GM12878 (cell line): Measurements from ENCODE around the gene DAPK2. TPM values are rescaled to one million over a fixed set of nuclear protein-coding genes. Genes with fewer than 3 reads are reported as not detected.

ENCODE experiments used
- ATAC-seq: fragments of 200-7000 bp; cut with Tn5 transposase; 3 replicates; pipeline ENCODE4 v1.9.1; 2020; ENCODE audit warnings: mild to moderate bottlenecking, moderate library complexity
- BruUV-seq: library from RNA; stranded (reverse); fragments of 400-500 nt; replicated peaks from 2 replicates; lab custom pipeline; 2021; lab: Mats Ljungman, UMichigan
- CTCF ChIA-PET: fragments of 300-600 bp; sonication (Branson Sonifier 250); formaldehyde crosslinking; extraction: SDS; loops from one replicate; lab custom pipeline; 2021; ENCODE audit warnings: inconsistent platforms; lab: Yijun Ruan, JAX
- POLR2A ChIA-PET: fragments of 350-600 bp; formaldehyde crosslinking; extraction: SDS; loops from one replicate; lab custom pipeline; 2021; ENCODE audit warnings: inconsistent platforms; lab: Charles Lee
- RAD21 ChIA-PET: fragments of 300-600 bp; sonication (Branson Sonifier 250); formaldehyde crosslinking; loops from one replicate; lab custom pipeline; 2023; ENCODE audit warnings: antibody characterized with exemption; ENCODE audit not compliant: unreplicated experiment; lab: Charles Lee
- SMC1A ChIA-PET: fragments of 300-600 bp; sonication (Branson Sonifier 250); formaldehyde crosslinking; loops from one replicate; lab custom pipeline; 2023; ENCODE audit not compliant: unreplicated experiment, uncharacterized antibody; lab: Charles Lee
- DNase-seq: peaks from one replicate; pipeline ENCODE4 v3.0.0-alpha.2; 2011; ENCODE audit warnings: low read depth, low spot score
- FAIRE-seq: peaks from 3 replicates; lab custom pipeline; 2011; peaks lifted over from hg19 to GRCh38; lab: Jason Lieb, UNC
- H2AFZ ChIP-seq: 2 replicates; pipeline ENCODE4 v1.6.0; 2011; ENCODE audit warnings: low read depth, low read length, control low read depth; ENCODE audit not compliant: control insufficient read depth
- H3K27ac ChIP-seq: 2 replicates; pipeline ENCODE4 v1.5.1; 2011; ENCODE audit warnings: control low read depth; ENCODE audit not compliant: control insufficient read depth, insufficient read depth
- H3K27me3 ChIP-seq, 2 experiments: replicated peaks in 1 of 2; 2 replicates each; pipeline versions ENCODE4 v1.6.0 to v1.6.1; 2011; ENCODE audit warnings: low read length in 1 of 2; ENCODE audit not compliant: control insufficient read depth in 2 of 2, insufficient read depth in 2 of 2
- H3K36me3 ChIP-seq, 2 experiments: 2 replicates each; pipeline ENCODE4 v1.5.1; 2011; ENCODE audit warnings: low read length in 1 of 2; ENCODE audit not compliant: control insufficient read depth in 2 of 2, insufficient read depth in 2 of 2
- H3K4me1 ChIP-seq: 2 replicates; pipeline ENCODE4 v1.6.1; 2011; ENCODE audit warnings: mild to moderate bottlenecking, low read length, moderate library complexity, mixed read lengths; ENCODE audit not compliant: control insufficient read depth, insufficient read depth
- H3K4me2 ChIP-seq: 2 replicates; pipeline ENCODE4 v1.6.0; 2011; ENCODE audit warnings: control low read depth; ENCODE audit not compliant: control insufficient read depth, insufficient read depth
- H3K4me3 ChIP-seq: fragments of 200-600 bp; sonication (generic); 2 replicates; pipeline ENCODE4 v1.5.1; 2016
- H3K79me2 ChIP-seq: 2 replicates; pipeline ENCODE4 v1.6.0; 2011; ENCODE audit warnings: low read length; ENCODE audit not compliant: control insufficient read depth, insufficient read depth
- H3K9ac ChIP-seq: 2 replicates; pipeline ENCODE4 v1.8.0; 2011; ENCODE audit warnings: low read length, control low read depth, mixed read lengths; ENCODE audit not compliant: control insufficient read depth, insufficient read depth
- H3K9me3 ChIP-seq: replicated peaks from 3 replicates; pipeline ENCODE4 v1.5.1; 2011; ENCODE audit warnings: mild to moderate bottlenecking, low read length; ENCODE audit not compliant: control insufficient read depth, insufficient read depth
- H4K20me1 ChIP-seq: 2 replicates; pipeline ENCODE4 v1.6.0; 2011; ENCODE audit not compliant: control insufficient read depth, insufficient read depth
- BACH1 ChIP-seq: fragments of 450-650 bp; IDR thresholded peaks from 2 replicates; pipeline ENCODE4 v1.6.1; 2017; ENCODE audit warnings: mild to moderate bottlenecking, borderline replicate concordance
- BHLHE40 ChIP-seq, 2 experiments: fragments of 450-650 bp in 1 of 2; IDR thresholded peaks; 2 replicates each; pipeline ENCODE4 v1.6.1; 2011 to 2017; ENCODE audit warnings: low read depth in 2 of 2, borderline replicate concordance in 1 of 2, improper control_type of control experiment in 1 of 2, low read length in 1 of 2, mild to moderate bottlenecking in 1 of 2
- CHD1 ChIP-seq: IDR thresholded peaks from 2 replicates; pipeline ENCODE4 v1.6.1; 2012; ENCODE audit warnings: low read depth, low read length, improper control_type of control experiment
- CREB1 ChIP-seq: IDR thresholded peaks from 2 replicates; pipeline ENCODE4 v1.6.1; 2012; ENCODE audit warnings: low read depth, mild to moderate bottlenecking, inconsistent platforms
- EED ChIP-seq: sonication (generic); IDR thresholded peaks from 2 replicates; pipeline ENCODE4 v1.6.1; 2016; ENCODE audit warnings: antibody characterized with exemption, low read depth
- EP300 ChIP-seq, 2 experiments: fragments of 150-350 bp in 1 of 2; IDR thresholded peaks; 2 replicates each; pipeline ENCODE4 v1.6.1; 2011 to 2012; ENCODE audit warnings: low read depth in 2 of 2, low read length in 2 of 2, borderline replicate concordance in 1 of 2, improper control_type of control experiment in 1 of 2, inconsistent platforms in 1 of 2; ENCODE audit not compliant: control insufficient read depth in 1 of 2
- EZH2 ChIP-seq: IDR thresholded peaks from 2 replicates; pipeline ENCODE4 v1.6.1; 2012; ENCODE audit warnings: low read depth, mild to moderate bottlenecking, control low read depth, inconsistent platforms, low read length, borderline replicate concordance; ENCODE audit not compliant: control insufficient read depth
- KAT2A ChIP-seq: conservative IDR thresholded peaks from 2 replicates; pipeline ENCODE4 v1.6.1; 2011; ENCODE audit warnings: low read depth, low read length; ENCODE audit not compliant: control insufficient read depth
- NFYB ChIP-seq: IDR thresholded peaks from 2 replicates; pipeline ENCODE4 v1.6.1; 2011; ENCODE audit warnings: low read depth, mild to moderate bottlenecking, low read length, improper control_type of control experiment, moderate library complexity; ENCODE audit not compliant: insufficient read depth
- RBBP5 ChIP-seq: fragments of 200-600 bp; sonication (generic); conservative IDR thresholded peaks from 2 replicates; pipeline ENCODE4 v1.6.1; 2016
- RUNX3 ChIP-seq: IDR thresholded peaks from 2 replicates; pipeline ENCODE4 v1.6.1; 2012; ENCODE audit warnings: low read length, inconsistent platforms
- TCF12 ChIP-seq: IDR thresholded peaks from 2 replicates; pipeline ENCODE4 v1.6.1; 2011; ENCODE audit warnings: low read depth, mild to moderate bottlenecking, low read length
- ZNF24 ChIP-seq: fragments of 450-650 bp; IDR thresholded peaks from 2 replicates; pipeline ENCODE4 v1.6.1; 2017; ENCODE audit warnings: antibody characterized with exemption, mild to moderate bottlenecking
- ZZZ3 ChIP-seq: IDR thresholded peaks from 2 replicates; pipeline ENCODE4 v1.6.1; 2011; ENCODE audit warnings: low read depth; ENCODE audit not compliant: control insufficient read depth, insufficient read length
- WGBS: methylation state at CpG from one replicate; pipeline ENCODE4 v1.1.6; 2016; ENCODE audit warnings: low lambda C conversion rate; ENCODE audit not compliant: insufficient replicate concordance, insufficient coverage; ENCODE audit errors: missing lambda C conversion rate; 5-methylcytosine and 5-hydroxymethylcytosine counted together
- in situ Hi-C: fragments of 300-500 bp; cut with MboI; formaldehyde crosslinking; loops from 9 replicates; pipeline ENCODE4 v1.14.3; 2018; ENCODE audit warnings: mixed read lengths
- intact Hi-C: fragments of 100-400 bp; cut with micrococcal nuclease; formaldehyde crosslinking; loops from one replicate; pipeline ENCODE4 v1.14.2; 2022; ENCODE audit not compliant: unreplicated experiment
- polyA plus RNA-seq, 11 experiments: library from polyadenylated mRNA; depleted of rRNA in 4 of 11; unstranded in 6 of 11; stranded (reverse) in 5 of 11; fragments of >200 nt; fragmentation: Nextera tagmentation in 4 of 11; fragmentation: Illumina TruSeq in 1 of 11; extraction: Ambion mirVana in 4 of 11; extraction: Trizol in 1 of 11; gene quantifications; 1 replicate in 1 of 11; 2 replicates in 10 of 11; pipeline versions ENCODE4 v1.2.1 to v1.2.3, GENCODE V29; 2011 to 2016; ENCODE audit warnings: inconsistent platforms in 2 of 11, missing spikeins in 2 of 11, low read depth in 1 of 11
- total RNA-seq, 4 experiments: library from RNA; depleted of rRNA in 3 of 4; stranded (reverse); fragments of >200 nt in 3 of 4; fragmentation: Illumina TruSeq in 1 of 4; extraction: Trizol in 1 of 4; gene quantifications; 2 replicates each; pipeline versions ENCODE4 v1.2.1 to v1.2.3, GENCODE V29; 2013 to 2021
- TF ChIP-seq, protein P1 (sequence below): IDR thresholded peaks from 2 replicates; pipeline ENCODE4 v1.6.1; 2012; ENCODE audit warnings: improper control_type of control experiment, low read depth, low read length; ENCODE audit not compliant: insufficient replicate concordance
- TF ChIP-seq, protein P2 (sequence below): IDR thresholded peaks from 2 replicates; pipeline ENCODE4 v1.6.1; 2012; ENCODE audit warnings: low read length, inconsistent platforms

The DAPK2 gene
- total and polyA plus RNA-seq, 10 of the 15 experiments (the other 5 are each of a cell fraction or from before 2014, with no cell fraction given) = 0.69 to 8.4 (median 4.1) TPM

DNA sequence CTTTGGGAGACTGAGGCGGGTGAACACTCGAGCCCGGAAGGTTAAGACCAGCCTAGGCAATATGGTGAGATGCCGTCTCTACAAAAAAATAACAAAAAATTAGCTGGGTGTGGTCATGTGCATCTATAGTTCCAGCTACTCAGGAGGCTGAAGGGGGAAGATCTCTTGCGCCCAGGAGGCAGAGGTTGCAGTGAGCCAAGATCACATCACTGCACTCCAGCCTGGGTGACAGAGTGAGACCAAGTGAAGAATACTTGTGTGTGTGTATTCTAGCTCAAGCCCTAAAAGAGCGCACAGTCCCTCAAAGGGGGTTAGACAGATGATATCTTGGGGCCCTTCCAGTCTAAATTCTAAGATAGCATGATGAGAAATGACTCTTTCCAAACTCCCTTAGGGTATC, 23.7 kb downstream of the DAPK2 start:
- Histone ChIP-seq H3K27ac (no peak overlapping the region), H3K27me3 (no peaks in the 10 kb centered on the region), H3K9me3 (peaks cover 14% of the 10 kb centered on the region; the same call in 2 of the 3 replicates), H4K20me1 (peaks cover 3% of the 10 kb centered on the region; the same call in 1 of the 2 replicates), H3K4me1 (0 out of 2 replicates have a peak, but pooled peaks cover 4% of the 10 kb centered on the region), H3K4me2 (no peak overlapping the region), H3K36me3 (no peaks in the 10 kb centered on the region; a peak in 2 of 4 replicates), H3K9ac (no peak overlapping the region), H3K4me3 (no peak overlapping the region), H2AFZ (no peak overlapping the region), H3K79me2 (no peaks in the 10 kb centered on the region)
- intact Hi-C loops (no loop called here), in situ Hi-C loops (no loop called here)
- no TSS peak for BruUV-seq
- ChIA-PET SMC1A (interaction anchor here (1.2 to 1.9 kb wide), 3 partner anchors 12 to 22 kb away, joined by 3 to 6 read pairs (median 5); no protein-coding TSS in a partner anchor), RAD21 (interaction anchor here (1.8 kb wide), 1 partner anchor 12 kb away, joined by 3 read pairs; no protein-coding TSS in a partner anchor), POLR2A (interaction anchor here (1.3 to 1.6 kb wide), 2 partner anchors 13 to 30 kb away, joined by 3 to 4 read pairs; no protein-coding TSS in a partner anchor), CTCF (interaction anchor here (1.5 to 2.7 kb wide), 3 partner anchors 12 to 77 kb away, joined by 3 to 9 read pairs (median 4); no protein-coding TSS in a partner anchor)
- 97% methylated on average over 6 of the region's 6 CpGs for WGBS
- no peak for DNase-seq
- FAIRE-seq = no peak
- no peak for ATAC-seq
- no peak for TF ChIP-seq EED
- no peak for TF ChIP-seq CHD1
- TF ChIP-seq ZZZ3 = no peak
- no peak for TF ChIP-seq NFYB
- no peak for TF ChIP-seq EP300 (IDR thresholded peaks at IDR 0.05; ENCODE audit: borderline replicate concordance in 1 of 2, control insufficient read depth in 1 of 2, low read depth in 2 of 2, low read length in 2 of 2)
- no peak for TF ChIP-seq TCF12
- no peak for TF ChIP-seq RBBP5
- TF ChIP-seq ZNF24 = no peak
- TF ChIP-seq BACH1 = no peak
- no peak for TF ChIP-seq EZH2
- no peak for TF ChIP-seq CREB1
- no peak for TF ChIP-seq RUNX3
- TF ChIP-seq, protein P1, sequence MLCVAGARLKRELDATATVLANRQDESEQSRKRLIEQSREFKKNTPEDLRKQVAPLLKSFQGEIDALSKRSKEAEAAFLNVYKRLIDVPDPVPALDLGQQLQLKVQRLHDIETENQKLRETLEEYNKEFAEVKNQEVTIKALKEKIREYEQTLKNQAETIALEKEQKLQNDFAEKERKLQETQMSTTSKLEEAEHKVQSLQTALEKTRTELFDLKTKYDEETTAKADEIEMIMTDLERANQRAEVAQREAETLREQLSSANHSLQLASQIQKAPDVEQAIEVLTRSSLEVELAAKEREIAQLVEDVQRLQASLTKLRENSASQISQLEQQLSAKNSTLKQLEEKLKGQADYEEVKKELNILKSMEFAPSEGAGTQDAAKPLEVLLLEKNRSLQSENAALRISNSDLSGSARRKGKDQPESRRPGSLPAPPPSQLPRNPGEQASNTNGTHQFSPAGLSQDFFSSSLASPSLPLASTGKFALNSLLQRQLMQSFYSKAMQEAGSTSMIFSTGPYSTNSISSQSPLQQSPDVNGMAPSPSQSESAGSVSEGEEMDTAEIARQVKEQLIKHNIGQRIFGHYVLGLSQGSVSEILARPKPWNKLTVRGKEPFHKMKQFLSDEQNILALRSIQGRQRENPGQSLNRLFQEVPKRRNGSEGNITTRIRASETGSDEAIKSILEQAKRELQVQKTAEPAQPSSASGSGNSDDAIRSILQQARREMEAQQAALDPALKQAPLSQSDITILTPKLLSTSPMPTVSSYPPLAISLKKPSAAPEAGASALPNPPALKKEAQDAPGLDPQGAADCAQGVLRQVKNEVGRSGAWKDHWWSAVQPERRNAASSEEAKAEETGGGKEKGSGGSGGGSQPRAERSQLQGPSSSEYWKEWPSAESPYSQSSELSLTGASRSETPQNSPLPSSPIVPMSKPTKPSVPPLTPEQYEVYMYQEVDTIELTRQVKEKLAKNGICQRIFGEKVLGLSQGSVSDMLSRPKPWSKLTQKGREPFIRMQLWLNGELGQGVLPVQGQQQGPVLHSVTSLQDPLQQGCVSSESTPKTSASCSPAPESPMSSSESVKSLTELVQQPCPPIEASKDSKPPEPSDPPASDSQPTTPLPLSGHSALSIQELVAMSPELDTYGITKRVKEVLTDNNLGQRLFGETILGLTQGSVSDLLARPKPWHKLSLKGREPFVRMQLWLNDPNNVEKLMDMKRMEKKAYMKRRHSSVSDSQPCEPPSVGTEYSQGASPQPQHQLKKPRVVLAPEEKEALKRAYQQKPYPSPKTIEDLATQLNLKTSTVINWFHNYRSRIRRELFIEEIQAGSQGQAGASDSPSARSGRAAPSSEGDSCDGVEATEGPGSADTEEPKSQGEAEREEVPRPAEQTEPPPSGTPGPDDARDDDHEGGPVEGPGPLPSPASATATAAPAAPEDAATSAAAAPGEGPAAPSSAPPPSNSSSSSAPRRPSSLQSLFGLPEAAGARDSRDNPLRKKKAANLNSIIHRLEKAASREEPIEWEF = no peak
- TF ChIP-seq BHLHE40 (IDR thresholded peaks at IDR 0.05; ENCODE audit: borderline replicate concordance in 1 of 2, low read depth in 2 of 2, low read length in 1 of 2) = no peak
- TF ChIP-seq, protein P2, sequence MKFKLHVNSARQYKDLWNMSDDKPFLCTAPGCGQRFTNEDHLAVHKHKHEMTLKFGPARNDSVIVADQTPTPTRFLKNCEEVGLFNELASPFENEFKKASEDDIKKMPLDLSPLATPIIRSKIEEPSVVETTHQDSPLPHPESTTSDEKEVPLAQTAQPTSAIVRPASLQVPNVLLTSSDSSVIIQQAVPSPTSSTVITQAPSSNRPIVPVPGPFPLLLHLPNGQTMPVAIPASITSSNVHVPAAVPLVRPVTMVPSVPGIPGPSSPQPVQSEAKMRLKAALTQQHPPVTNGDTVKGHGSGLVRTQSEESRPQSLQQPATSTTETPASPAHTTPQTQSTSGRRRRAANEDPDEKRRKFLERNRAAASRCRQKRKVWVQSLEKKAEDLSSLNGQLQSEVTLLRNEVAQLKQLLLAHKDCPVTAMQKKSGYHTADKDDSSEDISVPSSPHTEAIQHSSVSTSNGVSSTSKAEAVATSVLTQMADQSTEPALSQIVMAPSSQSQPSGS = no peak
- no peak for TF ChIP-seq KAT2A
